NCI-H1417 (cell line): ENCODE data around the gene PCNX1.

Experiments
- DNase-seq, 3 experiments: peaks; one replicate each; lab custom pipeline; 2025; lab: John Stamatoyannopoulos, UW

Gene PCNX1

GRCh38 chr14:70957710-70958109, 50.5 kb downstream of the PCNX1 start:
- no peak for DNase-seq

- no peak for DNase-seq
Observed at GRCh38 chr14:70962935-70963334, 55.7 kb downstream of the PCNX1 start.

- DNase-seq = no peak
Observed at GRCh38 chr14:70964492-70964891, 57.2 kb downstream of the PCNX1 start.

- no peak for DNase-seq
Observed at GRCh38 chr14:70971560-70971959, 64.3 kb downstream of the PCNX1 start.

GRCh38 chr14:70972107-70972976, 65.1 kb downstream of the PCNX1 start:
- DNase-seq = peak; percentile 71 to 93 (median 88)

- DNase-seq = no peak
Observed at GRCh38 chr14:70976591-70976990, 69.3 kb downstream of the PCNX1 start.

- peak in 1 of 3 experiments; percentile 14 for DNase-seq
Observed at GRCh38 chr14:70981000-70981952, 74.0 kb downstream of the PCNX1 start.

- DNase-seq = peak in 1 of 3 experiments; percentile 23
Observed at GRCh38 chr14:70982200-70982599, 74.9 kb downstream of the PCNX1 start.

GRCh38 chr14:70987041-70987440, 79.8 kb downstream of the PCNX1 start:
- DNase-seq = no peak

GRCh38 chr14:70988452-70988851, 81.2 kb downstream of the PCNX1 start:
- DNase-seq = no peak

GRCh38 chr14:70993931-70994330, 86.7 kb downstream of the PCNX1 start:
- DNase-seq = no peak

GRCh38 chr14:70995211-70995610, 88.0 kb downstream of the PCNX1 start:
- DNase-seq = no peak

- no peak for DNase-seq
Observed at GRCh38 chr14:70995671-70996070, 88.4 kb downstream of the PCNX1 start.

- DNase-seq = no peak
Observed at GRCh38 chr14:70999117-70999516, 91.9 kb downstream of the PCNX1 start.

- no peak for DNase-seq
Observed at GRCh38 chr14:71000091-71000490, 92.8 kb downstream of the PCNX1 start.

- DNase-seq = no peak
Observed at GRCh38 chr14:71001742-71002141, 94.5 kb downstream of the PCNX1 start.

GRCh38 chr14:71003156-71003555, 95.9 kb downstream of the PCNX1 start:
- no peak for DNase-seq

- DNase-seq = no peak
Observed at GRCh38 chr14:71004481-71004880, 97.2 kb downstream of the PCNX1 start.

- no peak for DNase-seq
Observed at GRCh38 chr14:71005076-71005475, 97.8 kb downstream of the PCNX1 start.

- no peak for DNase-seq
Observed at GRCh38 chr14:71006200-71006563, 98.9 kb downstream of the PCNX1 start.

- no peak for DNase-seq
Observed at GRCh38 chr14:71011479-71011878, 104.2 kb downstream of the PCNX1 start.

GRCh38 chr14:71012888-71013287, 105.6 kb downstream of the PCNX1 start:
- DNase-seq = no peak
